Smooth muscle cell (in vitro differentiated cells): ENCODE measurements around the gene CASTOR1. TPM values are rescaled to one million over a fixed set of nuclear protein-coding genes. Genes with fewer than 3 reads are reported as not detected.

Experiments used
- DNase-seq: peaks from one replicate; lab custom pipeline; 2025; ENCODE audit not compliant: unreplicated experiment; lab: John Stamatoyannopoulos, UW
- H2AFZ ChIP-seq: fragments of 200-600 bp; sonication (generic); 2 replicates; pipeline ENCODE4 v1.6.0; 2016; ENCODE audit warnings: antibody characterized with exemption, low read depth, mild to moderate bottlenecking
- H3F3A ChIP-seq: fragments of 200-600 bp; sonication (generic); 2 replicates; pipeline ENCODE4 v1.6.0; 2017; ENCODE audit warnings: antibody characterized with exemption, low read depth
- H3K27ac ChIP-seq: fragments of 200-600 bp; sonication (generic); 2 replicates; pipeline ENCODE4 v1.5.1; 2016; ENCODE audit warnings: low read depth, mild to moderate bottlenecking
- H3K27me3 ChIP-seq: fragments of 200-600 bp; sonication (generic); 2 replicates; pipeline ENCODE4 v1.6.1; 2016; ENCODE audit warnings: low read depth, mild to moderate bottlenecking
- H3K36me3 ChIP-seq: fragments of 200-600 bp; sonication (generic); 2 replicates; pipeline ENCODE4 v1.5.1; 2016; ENCODE audit warnings: low read depth
- H3K4me1 ChIP-seq: fragments of 200-600 bp; sonication (generic); 2 replicates; pipeline ENCODE4 v1.5.1; 2016; ENCODE audit warnings: low read depth
- H3K4me2 ChIP-seq: fragments of 200-600 bp; sonication (generic); 2 replicates; pipeline ENCODE4 v1.6.0; 2016; ENCODE audit warnings: mild to moderate bottlenecking
- H3K4me3 ChIP-seq: fragments of 200-600 bp; sonication (generic); 2 replicates; pipeline ENCODE4 v1.5.1; 2016; ENCODE audit warnings: mild to moderate bottlenecking
- H3K79me2 ChIP-seq: fragments of 200-600 bp; sonication (generic); 2 replicates; pipeline ENCODE4 v1.6.0; 2016; ENCODE audit warnings: low read depth, mild to moderate bottlenecking
- H3K9ac ChIP-seq: fragments of 200-600 bp; sonication (generic); 2 replicates; pipeline ENCODE4 v1.6.0; 2016; ENCODE audit warnings: low read depth
- H3K9me3 ChIP-seq: fragments of 200-600 bp; sonication (generic); replicated peaks from 2 replicates; pipeline ENCODE4 v1.5.1; 2016; ENCODE audit warnings: low read depth
- H4K20me1 ChIP-seq: fragments of 200-600 bp; sonication (generic); 2 replicates; pipeline ENCODE4 v1.6.0; 2016; ENCODE audit warnings: low read depth
- CTCF ChIP-seq: fragments of 200-600 bp; sonication (generic); IDR thresholded peaks from 2 replicates; pipeline ENCODE4 v1.5.1; 2017; ENCODE audit warnings: borderline replicate concordance, mild to moderate bottlenecking, antibody characterized with exemption; ENCODE audit not compliant: insufficient read depth, poor library complexity, severe bottlenecking
- WGBS: methylation state at CpG from one replicate; pipeline ENCODE4 v1.1.7; 2016; ENCODE audit warnings: low lambda C conversion rate; 5-methylcytosine and 5-hydroxymethylcytosine counted together
- polyA plus RNA-seq: library from polyadenylated mRNA; unstranded; fragments of >200 nt; fragmentation: Nextera tagmentation; extraction: Ambion mirVana; gene quantifications from 2 replicates; pipeline ENCODE4 v1.2.1, GENCODE V29; 2016
- total RNA-seq: library from RNA; depleted of rRNA; stranded (reverse); fragments of >200 nt; gene quantifications from 2 replicates; pipeline ENCODE4 v1.2.3, GENCODE V29; 2014

CASTOR1 gene
- total and polyA plus RNA-seq, 2 experiments from 2014 or later = 9.8 to 21.8 TPM

GRCh38 chr22:30240541-30241417 lies 48.5 kb downstream of the CASTOR1 start:
- Histone ChIP-seq H3K79me2 (peaks cover 30% of the 10 kb centered on the region), H2AFZ (no peak overlapping the region), H3K9me3 (no peaks in the 10 kb centered on the region), H3K27ac (peak overlapping the region; percentile 94), H3K27me3 (no peaks in the 10 kb centered on the region), H3F3A (peaks cover 29% of the 10 kb centered on the region), H4K20me1 (no peaks in the 10 kb centered on the region), H3K4me1 (peaks cover 19% of the 10 kb centered on the region), H3K4me2 (peak overlapping the region; percentile 28), H3K4me3 (no peak overlapping the region), H3K36me3 (no peaks in the 10 kb centered on the region), H3K9ac (no peak overlapping the region)
- WGBS = 76% methylated on average over 24 of the region's 24 CpGs
- DNase-seq = no peak
- no peak for TF ChIP-seq CTCF

DNA sequence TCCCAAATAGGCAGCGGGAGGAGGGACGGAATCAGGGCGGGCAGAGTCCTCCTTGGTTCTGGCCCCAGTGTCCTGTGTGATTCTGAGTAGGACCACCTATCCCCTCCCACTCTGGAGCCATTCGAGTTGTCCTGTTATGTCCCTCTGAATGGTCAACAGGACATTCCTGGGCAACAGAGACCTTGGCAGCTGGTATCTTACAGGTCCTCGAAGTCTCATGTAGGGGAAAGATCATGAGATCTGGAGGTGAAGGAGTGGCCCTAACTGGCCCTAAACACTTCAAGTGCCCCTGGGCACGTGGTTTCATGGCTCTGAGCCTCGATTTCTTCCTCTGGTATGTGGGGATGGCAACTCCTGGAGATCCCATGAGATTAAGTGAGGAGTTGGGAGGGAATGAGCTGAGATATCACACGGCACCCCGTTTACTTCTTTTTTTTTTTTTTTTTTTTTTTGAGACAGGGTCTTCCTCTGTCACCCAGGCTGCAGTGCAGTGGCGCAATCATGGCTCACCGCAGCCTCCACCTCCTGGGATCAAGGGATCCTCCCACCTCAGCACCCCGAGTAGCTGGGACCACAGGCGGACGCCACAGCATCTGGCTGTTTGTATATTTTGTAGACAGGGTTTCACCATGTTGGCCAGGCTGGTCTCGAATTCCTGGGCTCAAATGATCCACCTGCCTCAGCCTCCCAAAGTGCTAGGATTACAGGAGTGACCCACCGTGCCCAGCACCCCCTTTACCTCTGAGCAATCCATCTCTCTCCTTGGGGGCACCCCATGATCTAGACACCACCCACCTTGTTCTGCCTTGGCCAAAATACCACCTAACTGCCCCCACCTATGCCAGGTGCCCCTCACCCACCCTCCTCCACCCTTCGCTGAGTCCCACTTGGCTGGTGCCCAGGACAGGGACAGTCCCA lies 49.6 kb downstream of the CASTOR1 start:
- no peaks in the 10 kb centered on the region for H3K36me3 ChIP-seq
- no peaks in the 10 kb centered on the region for H3K27me3 ChIP-seq
- H3K4me2 ChIP-seq = no peak overlapping the region
- no peak overlapping the region for H2AFZ ChIP-seq
- H3K79me2 ChIP-seq = peaks cover 19% of the 10 kb centered on the region
- no peak overlapping the region for H3K9ac ChIP-seq
- no peak for DNase-seq
- H3K4me1 ChIP-seq = peaks cover 25% of the 10 kb centered on the region
- no peaks in the 10 kb centered on the region for H3K9me3 ChIP-seq
- H3F3A ChIP-seq = peaks cover 38% of the 10 kb centered on the region
- WGBS = 92% methylated on average over 17 of the region's 17 CpGs
- no peak for TF ChIP-seq CTCF
- no peaks in the 10 kb centered on the region for H4K20me1 ChIP-seq
- H3K27ac ChIP-seq = peak overlapping the region; percentile 94
- H3K4me3 ChIP-seq = no peak overlapping the region

- H3K27me3 ChIP-seq = no peaks in the 10 kb centered on the region
- no peaks in the 10 kb centered on the region for H3K9me3 ChIP-seq
- peaks cover 12% of the 10 kb centered on the region for H3K79me2 ChIP-seq
- peaks cover 38% of the 10 kb centered on the region for H3F3A ChIP-seq
- 71% methylated on average over 27 of the region's 27 CpGs for WGBS
- H3K4me2 ChIP-seq = peak overlapping the region; percentile 15
- TF ChIP-seq CTCF = no peak
- no peak overlapping the region for H3K4me3 ChIP-seq
- DNase-seq = no peak
- H3K27ac ChIP-seq = peak overlapping the region; percentile 94
- H3K36me3 ChIP-seq = no peaks in the 10 kb centered on the region
- H4K20me1 ChIP-seq = no peaks in the 10 kb centered on the region
- H3K4me1 ChIP-seq = peaks cover 28% of the 10 kb centered on the region
- no peak overlapping the region for H2AFZ ChIP-seq
- H3K9ac ChIP-seq = peak overlapping the region; percentile 40
Observed at GRCh38 chr22:30238661-30239487, 50.4 kb downstream of the CASTOR1 start.
